H1 (cell line): Measurements from ENCODE around the gene KCNJ10. TPM values are rescaled to one million over a fixed set of nuclear protein-coding genes. Genes with fewer than 3 reads are reported as not detected.

Source experiments
- CTCF ChIA-PET: fragments of 300-600 bp; sonication (Branson Sonifier 250); formaldehyde crosslinking; loops from one replicate; lab custom pipeline; 2021; ENCODE audit not compliant: partially characterized antibody; lab: Charles Lee
- POLR2A ChIA-PET: fragments of 300-600 bp; sonication (Branson Sonifier 250); formaldehyde crosslinking; loops from one replicate; lab custom pipeline; 2021; ENCODE audit warnings: inconsistent platforms; ENCODE audit not compliant: partially characterized antibody; lab: Charles Lee
- DNase-seq, 2 experiments: peaks; one replicate each; pipeline versions ENCODE4 v3.0.0 to v3.0.0-alpha.2; 2010 to 2022; ENCODE audit warnings: low spot score in 2 of 2, low read depth in 1 of 2, mixed read lengths in 1 of 2
- FAIRE-seq: peaks from 2 replicates; lab custom pipeline; 2011; peaks lifted over from hg19 to GRCh38; lab: Jason Lieb, UNC
- H2AFZ ChIP-seq: 2 replicates; pipeline ENCODE4 v1.8.1; 2012; ENCODE audit warnings: low read length, inconsistent platforms
- H2AK5ac ChIP-seq: 2 replicates; pipeline ENCODE4 v1.6.1; 2013; ENCODE audit warnings: low read depth, low read length
- H2BK120ac ChIP-seq: replicated peaks from 2 replicates; pipeline ENCODE3; 2013; ENCODE audit warnings: low read depth, low read length, inconsistent platforms
- H2BK12ac ChIP-seq: 2 replicates; pipeline ENCODE4 v1.6.1; 2013; ENCODE audit warnings: low read depth, low read length
- H2BK15ac ChIP-seq: 2 replicates; pipeline ENCODE4 v1.6.1; 2013; ENCODE audit warnings: low read length
- H2BK20ac ChIP-seq: 2 replicates; pipeline ENCODE4 v1.6.1; 2013; ENCODE audit warnings: low read length
- H2BK5ac ChIP-seq: 2 replicates; pipeline ENCODE4 v1.6.1; 2013; ENCODE audit warnings: low read depth, low read length
- H3K14ac ChIP-seq: 2 replicates; pipeline ENCODE4 v1.6.1; 2013; ENCODE audit warnings: inconsistent platforms; ENCODE audit not compliant: insufficient read length
- H3K18ac ChIP-seq: 2 replicates; pipeline ENCODE4 v1.6.1; 2013; ENCODE audit warnings: low read length; ENCODE audit errors: extremely low read depth
- H3K23ac ChIP-seq: 2 replicates; pipeline ENCODE4 v1.6.1; 2013; ENCODE audit warnings: inconsistent platforms; ENCODE audit not compliant: insufficient read length
- H3K23me2 ChIP-seq: 2 replicates; pipeline ENCODE4 v1.6.1; 2013; ENCODE audit warnings: low read depth, low read length
- H3K27ac ChIP-seq: 2 replicates; pipeline ENCODE4 v1.6.1; 2011; ENCODE audit warnings: low read depth, low read length, inconsistent platforms
- H3K27me3 ChIP-seq, 4 experiments: replicated peaks in 1 of 4; 1 replicate in 1 of 4; 2 replicates in 3 of 4; pipeline versions ENCODE4 v1.6.1 to v1.8.1; 2011 to 2013; ENCODE audit warnings: low read length in 3 of 4, mild to moderate bottlenecking in 3 of 4, inconsistent platforms in 2 of 4, mixed read lengths in 2 of 4, moderate library complexity in 1 of 4; ENCODE audit not compliant: control insufficient read depth in 3 of 4, insufficient read depth in 3 of 4; ENCODE audit errors: extremely low read depth in 1 of 4
- H3K36me3 ChIP-seq, 4 experiments: 2 replicates each; pipeline versions ENCODE4 v1.6.1 to v1.8.1; 2011 to 2013; ENCODE audit warnings: mild to moderate bottlenecking in 4 of 4, low read length in 3 of 4, moderate library complexity in 2 of 4, control low read depth in 1 of 4, inconsistent platforms in 1 of 4; ENCODE audit not compliant: insufficient read depth in 4 of 4, control insufficient read depth in 2 of 4
- H3K4ac ChIP-seq: replicated peaks from 2 replicates; pipeline ENCODE3; 2013; ENCODE audit warnings: low read length, low read depth, mixed read lengths, inconsistent platforms; ENCODE audit not compliant: insufficient read length
- H3K4me1 ChIP-seq, 4 experiments: replicated peaks in 1 of 4; 1 replicate in 1 of 4; 2 replicates in 3 of 4; pipeline versions ENCODE4 v1.6.1 to v1.8.1; 2011 to 2013; ENCODE audit warnings: low read length in 3 of 4, inconsistent platforms in 2 of 4, mixed read lengths in 1 of 4; ENCODE audit not compliant: insufficient read depth in 4 of 4, control insufficient read depth in 3 of 4
- H3K4me2 ChIP-seq, 2 experiments: 2 replicates each; pipeline versions ENCODE4 v1.6.1 to v1.8.1; 2011 to 2013; ENCODE audit warnings: low read depth in 2 of 2, low read length in 2 of 2, control low read depth in 1 of 2, inconsistent platforms in 1 of 2, mild to moderate bottlenecking in 1 of 2; ENCODE audit not compliant: insufficient read depth in 1 of 2
- H3K4me3 ChIP-seq, 4 experiments: fragments of 200-600, 300-600 bp in 1 of 4; sonication (generic), shearing (Covaris generic), sonication (Bioruptor Twin) in 1 of 4; 2 replicates each; pipeline versions ENCODE4 v1.5.1 to v1.8.1; 2011 to 2016; ENCODE audit warnings: low read length in 4 of 4, low read depth in 3 of 4, control low read depth in 2 of 4, inconsistent platforms in 2 of 4, mild to moderate bottlenecking in 2 of 4, mixed read lengths in 1 of 4, moderate library complexity in 1 of 4; ENCODE audit not compliant: insufficient read depth in 2 of 4; ENCODE audit errors: extremely low read depth in 1 of 4
- H3K56ac ChIP-seq: replicated peaks from 2 replicates; pipeline ENCODE3; 2013; ENCODE audit warnings: low read depth, mild to moderate bottlenecking, mixed read lengths, low read length, inconsistent platforms; ENCODE audit not compliant: insufficient read length
- H3K79me1 ChIP-seq: 2 replicates; pipeline ENCODE4 v1.6.1; 2013; ENCODE audit warnings: low read depth, low read length, control low read depth
- H3K79me2 ChIP-seq, 2 experiments: 2 replicates each; pipeline versions ENCODE4 v1.6.1 to v1.8.1; 2012 to 2013; ENCODE audit warnings: low read length in 2 of 2, mild to moderate bottlenecking in 2 of 2, inconsistent platforms in 1 of 2; ENCODE audit not compliant: insufficient read depth in 2 of 2, control insufficient read depth in 1 of 2
- H3K9ac ChIP-seq, 4 experiments: replicated peaks in 1 of 4; 1 replicate in 1 of 4; 2 replicates in 3 of 4; pipeline versions ENCODE4 v1.6.1 to v1.8.1; 2011 to 2013; ENCODE audit warnings: low read depth in 3 of 4, low read length in 3 of 4, control low read depth in 2 of 4, mild to moderate bottlenecking in 2 of 4, moderate library complexity in 2 of 4, inconsistent platforms in 1 of 4; ENCODE audit errors: extremely low read depth in 1 of 4
- H3K9me3 ChIP-seq, 2 experiments: 2 replicates each; pipeline versions ENCODE4 v1.6.1 to v1.8.1; 2012 to 2013; ENCODE audit warnings: mild to moderate bottlenecking in 2 of 2, moderate library complexity in 2 of 2, control low read depth in 1 of 2, inconsistent platforms in 1 of 2, low read depth in 1 of 2, low read length in 1 of 2, mixed read lengths in 1 of 2; ENCODE audit not compliant: insufficient read depth in 2 of 2
- H4K20me1 ChIP-seq, 2 experiments: replicated peaks in 1 of 2; 2 replicates each; pipeline versions ENCODE3 to v1.8.1; 2011 to 2013; ENCODE audit warnings: inconsistent platforms in 2 of 2, low read length in 2 of 2, mild to moderate bottlenecking in 1 of 2; ENCODE audit not compliant: insufficient read depth in 2 of 2, control insufficient read depth in 1 of 2
- H4K5ac ChIP-seq: 2 replicates; pipeline ENCODE4 v1.6.1; 2013; ENCODE audit warnings: low read length, low read depth, mixed read lengths, inconsistent platforms; ENCODE audit not compliant: insufficient read length
- H4K8ac ChIP-seq: 2 replicates; pipeline ENCODE4 v1.8.0; 2013; ENCODE audit warnings: mild to moderate bottlenecking, moderate library complexity, low read length, inconsistent platforms; ENCODE audit not compliant: insufficient read depth; ENCODE audit errors: extremely low read depth
- H4K91ac ChIP-seq: replicated peaks from 2 replicates; pipeline ENCODE3; 2013; ENCODE audit warnings: low read length, mixed read lengths, inconsistent platforms; ENCODE audit not compliant: insufficient read length
- ASH2L ChIP-seq: fragments of 200-600, 300-600 bp; sonication (generic); IDR thresholded peaks from one replicate; pipeline ENCODE4 v1.7.1; 2017; ENCODE audit warnings: low read length
- CBX5 ChIP-seq: fragments of 300-800, 300-1000 bp; sonication (generic); IDR thresholded peaks from 2 replicates; pipeline ENCODE4 v1.7.1; 2016; ENCODE audit warnings: antibody characterized with exemption, low read length, low read depth
- CHD1 ChIP-seq: IDR thresholded peaks from 2 replicates; pipeline ENCODE4 v1.6.1; 2012; ENCODE audit warnings: low read depth, low read length, improper control_type of control experiment
- EGR1 ChIP-seq: IDR thresholded peaks from 2 replicates; pipeline ENCODE4 v1.6.1; 2011; ENCODE audit warnings: low read depth, low read length, borderline replicate concordance
- GTF2F1 ChIP-seq: IDR thresholded peaks from 2 replicates; pipeline ENCODE4 v1.6.1; 2012; ENCODE audit warnings: low read depth, low read length, improper control_type of control experiment, borderline replicate concordance
- HDAC2 ChIP-seq, 2 experiments: fragments of 300-600 bp in 1 of 2; sonication (generic) in 1 of 2; IDR thresholded peaks; 2 replicates each; pipeline ENCODE4 v1.6.1; 2011 to 2012; ENCODE audit warnings: low read depth in 2 of 2, low read length in 2 of 2, mild to moderate bottlenecking in 2 of 2, moderate library complexity in 2 of 2, borderline replicate concordance in 1 of 2, inconsistent platforms in 1 of 2
- JUND ChIP-seq: IDR thresholded peaks from 2 replicates; pipeline ENCODE4 v1.6.1; 2011; ENCODE audit warnings: mild to moderate bottlenecking, improper control_type of control experiment, low read length
- NANOG ChIP-seq: IDR thresholded peaks from 2 replicates; pipeline ENCODE4 v1.6.1; 2011; ENCODE audit warnings: low read length, low read depth, mild to moderate bottlenecking, inconsistent platforms; ENCODE audit not compliant: insufficient read depth, poor library complexity, severe bottlenecking
- POLR2AphosphoS5 ChIP-seq: IDR thresholded peaks from 2 replicates; pipeline ENCODE4 v1.6.1; 2011; ENCODE audit warnings: low read depth, low read length
- RAD21 ChIP-seq, 2 experiments: IDR thresholded peaks in 1 of 2; conservative IDR thresholded peaks in 1 of 2; 2 replicates each; pipeline ENCODE4 v1.6.1; 2011; ENCODE audit warnings: low read depth in 2 of 2, low read length in 2 of 2, improper control_type of control experiment in 1 of 2, inconsistent platforms in 1 of 2, mild to moderate bottlenecking in 1 of 2, moderate library complexity in 1 of 2
- SIRT6 ChIP-seq: IDR thresholded peaks from one replicate; pipeline ENCODE4 v1.7.1; 2012; ENCODE audit warnings: low read length, inconsistent platforms
- TAF7 ChIP-seq: optimal IDR thresholded peaks from 2 replicates; pipeline ENCODE3; 2011; ENCODE audit warnings: low read depth, mild to moderate bottlenecking, inconsistent platforms, low read length, moderate library complexity, borderline replicate concordance
- WGBS, 2 experiments: shearing (Covaris generic) in 1 of 2; methylation state at CpG; one replicate each; pipeline versions ENCODE4 v1.1.6 to v1.1.7; 2013 to 2015; ENCODE audit warnings: low lambda C conversion rate in 2 of 2, mixed read lengths in 2 of 2, inconsistent platforms in 1 of 2, low coverage in 1 of 2, missing lambda C conversion rate in 1 of 2; ENCODE audit not compliant: insufficient replicate concordance in 2 of 2, insufficient coverage in 1 of 2, insufficient read length in 1 of 2; ENCODE audit errors: extremely low coverage in 1 of 2, missing lambda C conversion rate in 1 of 2; 5-methylcytosine and 5-hydroxymethylcytosine counted together
- polyA plus RNA-seq, 7 experiments: library from polyadenylated mRNA; depleted of rRNA in 3 of 7; stranded (reverse) in 5 of 7; unstranded in 2 of 7; fragments of >200 nt in 5 of 7; fragments of 200-250 nt in 2 of 7; gene quantifications; 1 replicate in 5 of 7; 2 replicates in 1 of 7; 4 replicates in 1 of 7; pipeline versions ENCODE4 v1.2.1 to v1.2.3, GENCODE V29; 2011 to 2013; ENCODE audit warnings: missing spikeins in 2 of 7, mixed read lengths in 2 of 7
- total RNA-seq: library from RNA; stranded (reverse); fragmentation: NEBNext Ultra II Directional; extraction: Animal tissue kit (Norgen Biotek cat#: 25700); gene quantifications from 2 replicates; pipeline ENCODE4 v1.2.1, GENCODE V29; 2021
- TF ChIP-seq, protein P1 (sequence below): IDR thresholded peaks from 2 replicates; pipeline ENCODE4 v1.6.1; 2012; ENCODE audit warnings: inconsistent platforms

Gene KCNJ10
- total and polyA plus RNA-seq, 2 of the 8 experiments (the other 6 are each of a cell fraction or from before 2014, with no cell fraction given): 1.7 to 2.4 TPM

DNA sequence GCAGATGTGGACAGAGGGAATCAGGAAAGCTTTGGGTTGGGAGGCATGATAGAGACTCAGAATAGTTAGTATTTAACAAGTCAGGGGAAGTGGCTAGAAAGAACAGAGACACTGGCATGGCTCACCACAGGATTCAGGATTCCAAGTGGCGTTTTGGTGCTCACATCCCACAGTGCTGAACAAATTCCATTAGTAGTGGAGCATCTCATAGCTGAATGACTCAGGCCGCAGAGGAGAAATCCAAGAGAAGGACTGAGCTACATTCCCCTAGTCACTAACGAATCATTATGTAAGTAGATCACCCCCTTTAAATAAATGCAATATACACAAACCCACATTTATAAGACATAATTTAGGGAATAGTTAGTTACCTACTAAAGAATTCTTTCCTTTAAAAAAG lies 6.3 kb upstream of the KCNJ10 start:
- Histone ChIP-seq H2BK120ac (no peak overlapping the region), H3K4me3 (no peak overlapping the region), H3K18ac (no peak overlapping the region), H3K23ac (no peak overlapping the region), H2BK5ac (no peak overlapping the region), H3K56ac (no peak overlapping the region), H3K27me3 (peaks cover 0 to 21% (median 10%) of the 10 kb centered on the region in 4 experiments; a peak in 4 of 7 replicates), H2AFZ (no peak overlapping the region), H3K14ac (no peak overlapping the region), H2BK15ac (no peak overlapping the region; the same call in 1 of the 2 replicates), H3K27ac (no peak overlapping the region), H3K23me2 (no peaks in the 10 kb centered on the region), H3K36me3 (no peaks in the 10 kb centered on the region), H4K20me1 (no peaks in the 10 kb centered on the region), H3K4me2 (no peak overlapping the region), H3K79me2 (no peaks in the 10 kb centered on the region), H2BK20ac (no peak overlapping the region), H4K8ac (no peak overlapping the region), H4K5ac (no peak overlapping the region), H3K9ac (no peak overlapping the region), H4K91ac (no peak overlapping the region), H3K79me1 (no peaks in the 10 kb centered on the region), H3K9me3 (no peaks in the 10 kb centered on the region), H2BK12ac (no peak overlapping the region), H3K4me1 (no peaks in the 10 kb centered on the region), H2AK5ac (no peak overlapping the region), H3K4ac (no peak overlapping the region)
- FAIRE-seq (no peak), DNase-seq (no peak)
- ChIA-PET CTCF (interaction anchor here (0.7 to 50.1 kb wide), 8 partner anchors 2 to 299 kb away, joined by 3 to 1874 read pairs (median 3); partner anchors contain the start of genes IGSF8, KCNJ10, KCNJ9 and PIGM), POLR2A (interaction anchor here (1.2 to 1.7 kb wide), 2 partner anchors 9 to 17 kb away, joined by 3 to 4 read pairs; no protein-coding TSS in a partner anchor)
- 89% methylated on average over 3 of the region's 3 CpGs; no CpG with 5 or more reads in 1 of the 2 experiments for WGBS, 2 experiments
- TF ChIP-seq POLR2AphosphoS5 (no peak), CBX5 (no peak), GTF2F1 (no peak), HDAC2 (IDR thresholded peaks at IDR 0.05; ENCODE audit: borderline replicate concordance in 1 of 2, low read depth in 2 of 2, low read length in 2 of 2) (no peak), EGR1 (no peak), RAD21 (IDR thresholded peaks at IDR 0.05 in 1 of 2, conservative IDR thresholded peaks at IDR 0.05 in 1 of 2; ENCODE audit: low read depth in 2 of 2, low read length in 2 of 2) (no peak), TAF7 (no peak), SIRT6 (no peak), NANOG (no peak), JUND (no peak), CHD1 (no peak), ASH2L (no peak)
- TF ChIP-seq, protein P1, sequence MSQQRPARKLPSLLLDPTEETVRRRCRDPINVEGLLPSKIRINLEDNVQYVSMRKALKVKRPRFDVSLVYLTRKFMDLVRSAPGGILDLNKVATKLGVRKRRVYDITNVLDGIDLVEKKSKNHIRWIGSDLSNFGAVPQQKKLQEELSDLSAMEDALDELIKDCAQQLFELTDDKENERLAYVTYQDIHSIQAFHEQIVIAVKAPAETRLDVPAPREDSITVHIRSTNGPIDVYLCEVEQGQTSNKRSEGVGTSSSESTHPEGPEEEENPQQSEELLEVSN: no peak
